Loucy (cell line): Measurements from ENCODE around the gene UNK.

Experiments
- H2AFZ ChIP-seq: fragments of 200-600 bp; sonication (generic); 2 replicates; pipeline ENCODE4 v1.6.0; 2016; ENCODE audit warnings: antibody characterized with exemption, mild to moderate bottlenecking, low read length, moderate library complexity
- H3F3A ChIP-seq: fragments of 200-600 bp; 2 replicates; pipeline ENCODE4 v1.6.0; 2016; ENCODE audit warnings: antibody characterized with exemption, low read depth, mild to moderate bottlenecking
- H3K27me3 ChIP-seq: fragments of 200-600 bp; sonication (generic); 2 replicates; pipeline ENCODE4 v1.6.1; 2014; ENCODE audit warnings: low read length, mild to moderate bottlenecking; ENCODE audit not compliant: insufficient read depth, poor library complexity, severe bottlenecking
- H3K36me3 ChIP-seq: fragments of 200-600 bp; sonication (generic); 2 replicates; pipeline ENCODE4 v1.6.1; 2016; ENCODE audit warnings: low read length; ENCODE audit not compliant: insufficient read depth
- H3K4me1 ChIP-seq: fragments of 200-600 bp; sonication (generic); 2 replicates; pipeline ENCODE4 v1.5.1; 2014; ENCODE audit warnings: low read length, mild to moderate bottlenecking; ENCODE audit not compliant: insufficient read depth, poor library complexity, severe bottlenecking
- H3K4me2 ChIP-seq: fragments of 200-600 bp; sonication (generic); 2 replicates; pipeline ENCODE4 v1.6.0; 2014; ENCODE audit warnings: antibody characterized with exemption, low read length, low read depth, mild to moderate bottlenecking; ENCODE audit not compliant: poor library complexity, severe bottlenecking
- H3K4me3 ChIP-seq: fragments of 200-600 bp; sonication (generic); 2 replicates; pipeline ENCODE4 v1.5.1; 2014; ENCODE audit warnings: low read length, mild to moderate bottlenecking, mixed read lengths; ENCODE audit not compliant: poor library complexity, severe bottlenecking
- H3K79me2 ChIP-seq: fragments of 200-600 bp; sonication (generic); 2 replicates; pipeline ENCODE4 v1.6.1; 2014; ENCODE audit warnings: low read length; ENCODE audit not compliant: insufficient read depth
- H3K9ac ChIP-seq: fragments of 200-600 bp; sonication (generic); 2 replicates; pipeline ENCODE4 v1.6.0; 2014; ENCODE audit warnings: mild to moderate bottlenecking, low read depth, low read length, moderate library complexity; ENCODE audit not compliant: poor library complexity, severe bottlenecking
- H3K9me2 ChIP-seq: fragments of 200-600 bp; sonication (generic); replicated peaks from 2 replicates; pipeline ENCODE4 v1.6.1; 2016; ENCODE audit warnings: low read depth, low read length, mixed read lengths
- H3K9me3 ChIP-seq: fragments of 200-600 bp; sonication (generic); 2 replicates; pipeline ENCODE4 v1.6.1; 2014; ENCODE audit warnings: mild to moderate bottlenecking, antibody characterized with exemption, low read length, low read depth; ENCODE audit not compliant: insufficient read depth
- H4K20me1 ChIP-seq: fragments of 200-600 bp; sonication (generic); 2 replicates; pipeline ENCODE4 v1.6.0; 2014; ENCODE audit warnings: antibody characterized with exemption, low read length, mild to moderate bottlenecking; ENCODE audit not compliant: insufficient read depth, poor library complexity, severe bottlenecking
- CTCF ChIP-seq: fragments of 200-600 bp; sonication (generic); conservative IDR thresholded peaks from 2 replicates; pipeline ENCODE4 v1.5.1; 2014; ENCODE audit warnings: mild to moderate bottlenecking, antibody characterized with exemption, low read length
- EZH2phosphoT487 ChIP-seq: fragments of 200-600 bp; IDR thresholded peaks from 2 replicates; pipeline ENCODE4 v1.6.1; 2018; ENCODE audit warnings: antibody characterized with exemption, mild to moderate bottlenecking, moderate library complexity, borderline replicate concordance

The UNK gene

GRCh38 chr17:75853433-75853832 is 68.8 kb downstream of the UNK start:
- peak overlapping the region; percentile 99 for H3K4me2 ChIP-seq
- H3K79me2 ChIP-seq: peaks cover 24% of the 10 kb centered on the region
- no peak overlapping the region for H2AFZ ChIP-seq
- H3F3A ChIP-seq: peaks cover 3% of the 10 kb centered on the region; the same call in 1 of the 2 replicates
- H3K9me2 ChIP-seq: no peaks in the 10 kb centered on the region
- peaks cover 30% of the 10 kb centered on the region for H3K4me1 ChIP-seq
- H4K20me1 ChIP-seq: peaks cover 7% of the 10 kb centered on the region
- TF ChIP-seq EZH2phosphoT487: no peak
- H3K27me3 ChIP-seq: no peaks in the 10 kb centered on the region
- H3K36me3 ChIP-seq: peaks cover 4% of the 10 kb centered on the region; the same call in 1 of the 2 replicates
- no peak overlapping the region for H3K4me3 ChIP-seq
- H3K9me3 ChIP-seq: no peaks in the 10 kb centered on the region
- peak overlapping the region; percentile 32 for H3K9ac ChIP-seq

- H2AFZ ChIP-seq: no peak overlapping the region
- H3K4me1 ChIP-seq: peaks cover 30% of the 10 kb centered on the region
- H3K9me2 ChIP-seq: no peaks in the 10 kb centered on the region
- H4K20me1 ChIP-seq: peaks cover 7% of the 10 kb centered on the region
- peaks cover 24% of the 10 kb centered on the region for H3K79me2 ChIP-seq
- peak overlapping the region; percentile 78 for H3K9ac ChIP-seq
- peak overlapping the region; percentile 89 for H3K4me3 ChIP-seq
- H3K36me3 ChIP-seq: peaks cover 4% of the 10 kb centered on the region; the same call in 1 of the 2 replicates
- peaks cover 6% of the 10 kb centered on the region; the same call in 1 of the 2 replicates for H3F3A ChIP-seq
- H3K4me2 ChIP-seq: peak overlapping the region; percentile 99
- no peak for TF ChIP-seq CTCF
- TF ChIP-seq EZH2phosphoT487: no peak
- no peaks in the 10 kb centered on the region for H3K27me3 ChIP-seq
- no peaks in the 10 kb centered on the region for H3K9me3 ChIP-seq
Observed at GRCh38 chr17:75854101-75854748, 69.6 kb downstream of the UNK start.

GRCh38 chr17:75854881-75855309 is 70.3 kb downstream of the UNK start:
- H3K4me3 ChIP-seq: peak overlapping the region; percentile 89
- H3K4me2 ChIP-seq: peak overlapping the region; percentile 99
- peaks cover 30% of the 10 kb centered on the region for H3K4me1 ChIP-seq
- no peaks in the 10 kb centered on the region for H3K27me3 ChIP-seq
- peak overlapping the region; percentile 78 for H3K9ac ChIP-seq
- peaks cover 7% of the 10 kb centered on the region for H4K20me1 ChIP-seq
- H3K9me3 ChIP-seq: no peaks in the 10 kb centered on the region
- H3F3A ChIP-seq: peaks cover 6% of the 10 kb centered on the region; the same call in 1 of the 2 replicates
- H3K36me3 ChIP-seq: peaks cover 4% of the 10 kb centered on the region; the same call in 1 of the 2 replicates
- H3K79me2 ChIP-seq: peaks cover 24% of the 10 kb centered on the region
- H2AFZ ChIP-seq: peak overlapping the region; percentile 30; the same call in 1 of the 2 replicates
- no peaks in the 10 kb centered on the region for H3K9me2 ChIP-seq
- TF ChIP-seq EZH2phosphoT487: no peak
- TF ChIP-seq CTCF: no peak
